ENCODE measurements around the gene DNER. TPM values are rescaled to one million over a fixed set of nuclear protein-coding genes. Genes with fewer than 3 reads are reported as not detected.

DNER gene
- total and polyA plus RNA-seq, 2 donors (not counting 3 experiments of a cell fraction or from before 2014, with no cell fraction given) = 0.01 TPM; not detected in 1

GRCh38 chr2:229340086-229340760, 374.1 kb downstream of the DNER start:
- dilution Hi-C loops (cut with MboI; ENCODE audit: extremely low pct_ligation_motif_present, low sequenced_read_pairs) = no loop called here
- no peak overlapping the region for H3K9ac ChIP-seq (replicated peaks; ENCODE audit: extremely low read depth, insufficient read depth, low read length)
- no peaks in the 10 kb centered on the region for H3K9me3 ChIP-seq (replicated peaks; ENCODE audit: control insufficient read depth, insufficient read depth, low read length)
- H3K4me3 ChIP-seq (replicated peaks in 1 of 3; ENCODE audit: insufficient read depth in 1 of 3, low read depth in 1 of 3, low read length in 3 of 3) = no peak overlapping the region
- no peak overlapping the region for H3K4me2 ChIP-seq (ENCODE audit: insufficient read depth, low read length)
- no peaks in the 10 kb centered on the region for H3K9me1 ChIP-seq (replicated peaks; ENCODE audit: control insufficient read depth, extremely low read depth, insufficient read depth, low read length)
- H3K79me2 ChIP-seq (ENCODE audit: control insufficient read depth, insufficient read depth, low read length) = no peaks in the 10 kb centered on the region
- no peak overlapping the region for H2AFZ ChIP-seq (ENCODE audit: low read depth, low read length)
- H3K4me1 ChIP-seq (ENCODE audit: control insufficient read depth, extremely low read depth, insufficient read depth, low read length) = no peaks in the 10 kb centered on the region
- DNase-seq (ENCODE audit: low read depth, low spot score) = no peak
- no TSS peak for BruUV-seq (replicated peaks)
- TF ChIP-seq CTCF (IDR thresholded peaks at IDR 0.05; ENCODE audit: extremely low read depth in 1 of 2, insufficient read depth in 1 of 2, low read depth in 1 of 2, low read length in 2 of 2) (no peak), MAX (IDR thresholded peaks at IDR 0.05; ENCODE audit: insufficient read depth, insufficient read length) (no peak), MYC (IDR thresholded peaks at IDR 0.05; ENCODE audit: low read depth, low read length) (no peak), JUN (IDR thresholded peaks at IDR 0.05; ENCODE audit: borderline replicate concordance, insufficient read depth, insufficient read length, low read depth) (no peak), GATA2 (IDR thresholded peaks at IDR 0.05; ENCODE audit: insufficient read depth, insufficient read length, low read depth, low read length) (no peak), EZH2 (IDR thresholded peaks at IDR 0.05; ENCODE audit: borderline replicate concordance, low read depth, low read length, severe bottlenecking) (no peak), POLR2A (IDR thresholded peaks at IDR 0.05; ENCODE audit: low read depth, low read length) (no peak)
- ChIA-PET CTCF (no interaction called here), POLR2A (no interaction called here)
- H3K27ac ChIP-seq (ENCODE audit: insufficient read depth, low read depth, low read length) = no peak overlapping the region
- H3K36me3 ChIP-seq (ENCODE audit: control insufficient read depth in 2 of 2, extremely low read depth in 1 of 2, insufficient read depth in 2 of 2, low read length in 2 of 2) = no peaks in the 10 kb centered on the region
- H4K20me1 ChIP-seq (replicated peaks; ENCODE audit: control insufficient read depth, extremely low read depth, insufficient read depth, low read length) = no peaks in the 10 kb centered on the region
- no peaks in the 10 kb centered on the region for H3K27me3 ChIP-seq (ENCODE audit: control insufficient read depth in 2 of 2, insufficient read depth in 2 of 2, low read length in 2 of 2)
- FAIRE-seq = no peak
- intact Hi-C loops (cut with micrococcal nuclease) = no loop called here
